K562 (cell line): ENCODE measurements around the gene NEIL1. TPM values are rescaled to one million over a fixed set of nuclear protein-coding genes. Genes with fewer than 3 reads are reported as not detected.

ENCODE experiments used
- ATAC-seq: fragments of 200-7000 bp; cut with Tn5 transposase; 3 replicates; pipeline ENCODE4 v1.9.1; 2020; ENCODE audit warnings: moderate library complexity
- BruUV-seq: library from RNA; stranded (reverse); fragments of 400-500 nt; replicated peaks from 2 replicates; lab custom pipeline; 2021; lab: Mats Ljungman, UMichigan
- CTCF ChIA-PET: fragments of 300-600 bp; formaldehyde crosslinking; extraction: SDS; loops from one replicate; lab custom pipeline; 2021; ENCODE audit warnings: low intra/inter-chr PET ratio; lab: Yijun Ruan, JAX
- POLR2A ChIA-PET: fragments of 300-600, 350-650 bp; sonication (Branson Sonifier 250); formaldehyde crosslinking; extraction: SDS; loops from one replicate; lab custom pipeline; 2021; ENCODE audit warnings: antibody characterized with exemption, inconsistent platforms; lab: Yijun Ruan, JAX
- DNase-seq, 4 experiments: peaks; one replicate each; pipeline versions ENCODE4 v3.0.0 to v3.0.0-alpha.2; 2011 to 2018; ENCODE audit warnings: low spot score in 3 of 4, mixed read lengths in 3 of 4; ENCODE audit errors: extremely low read depth in 1 of 4
- FAIRE-seq: peaks from 2 replicates; lab custom pipeline; 2011; peaks lifted over from hg19 to GRCh38; lab: Jason Lieb, UNC
- H2AFZ ChIP-seq: 2 replicates; pipeline ENCODE4 v1.6.0; 2011; ENCODE audit warnings: low read depth, low read length, control low read depth, inconsistent platforms
- H3K27ac ChIP-seq: fragments of 200-600 bp; 3 replicates; pipeline ENCODE4 v1.8.0; 2011; ENCODE audit warnings: low read depth, mild to moderate bottlenecking, control low read depth, inconsistent platforms, low read length, moderate library complexity, mixed read lengths; ENCODE audit errors: extremely low read depth
- H3K27me3 ChIP-seq, 2 experiments: fragments of 300-600 bp in 1 of 2; 2 replicates in 1 of 2; 3 replicates in 1 of 2; pipeline versions ENCODE4 v1.6.0 to v1.8.0; 2011; ENCODE audit warnings: inconsistent platforms in 2 of 2, low read length in 2 of 2, mild to moderate bottlenecking in 1 of 2, mixed read lengths in 1 of 2, moderate library complexity in 1 of 2; ENCODE audit not compliant: control insufficient read depth in 2 of 2, insufficient read depth in 2 of 2
- H3K36me3 ChIP-seq: fragments of 300-600 bp; 3 replicates; pipeline ENCODE4 v1.8.0; 2011; ENCODE audit warnings: mild to moderate bottlenecking, low read length, inconsistent platforms; ENCODE audit not compliant: control insufficient read depth, insufficient read depth
- H3K4me1 ChIP-seq, 2 experiments: fragments of 200-600 bp in 1 of 2; replicated peaks in 1 of 2; 2 replicates in 1 of 2; 3 replicates in 1 of 2; pipeline versions ENCODE4 v1.5.1 to v1.8.0; 2011; ENCODE audit warnings: inconsistent platforms in 2 of 2, low read length in 2 of 2, mild to moderate bottlenecking in 1 of 2, mixed read lengths in 1 of 2, moderate library complexity in 1 of 2; ENCODE audit not compliant: control insufficient read depth in 2 of 2, insufficient read depth in 2 of 2
- H3K4me2 ChIP-seq: 2 replicates; pipeline ENCODE4 v1.6.1; 2011; ENCODE audit warnings: low read length, control low read depth, inconsistent platforms, mixed read lengths; ENCODE audit not compliant: insufficient read depth
- H3K4me3 ChIP-seq: fragments of 200-600 bp; sonication (generic), shearing (Covaris generic); 2 replicates; pipeline ENCODE4 v1.5.1; 2016; ENCODE audit warnings: control low read depth, inconsistent platforms
- H3K79me2 ChIP-seq: fragments of 200-600 bp; 3 replicates; pipeline ENCODE4 v1.8.0; 2011; ENCODE audit warnings: low read length, inconsistent platforms; ENCODE audit not compliant: control insufficient read depth, insufficient read depth
- H3K9ac ChIP-seq, 2 experiments: 2 replicates each; pipeline versions ENCODE4 v1.6.0 to v1.6.1; 2011; ENCODE audit warnings: low read depth in 2 of 2, low read length in 2 of 2, control low read depth in 1 of 2, inconsistent platforms in 1 of 2, mild to moderate bottlenecking in 1 of 2, mixed read lengths in 1 of 2; ENCODE audit not compliant: insufficient read depth in 1 of 2
- H3K9me1 ChIP-seq: one replicate; pipeline ENCODE4 v1.6.0; 2011; ENCODE audit warnings: inconsistent platforms, mild to moderate bottlenecking, low read length, moderate library complexity; ENCODE audit not compliant: control insufficient read depth, insufficient read depth
- H3K9me3 ChIP-seq: replicated peaks from 2 replicates; pipeline ENCODE4 v1.5.1; 2011; ENCODE audit warnings: low read depth, low read length, inconsistent platforms; ENCODE audit not compliant: control insufficient read depth, insufficient read depth
- H4K20me1 ChIP-seq: replicated peaks from 2 replicates; pipeline ENCODE4 v1.6.1; 2011; ENCODE audit warnings: low read length, inconsistent platforms, mixed read lengths; ENCODE audit not compliant: control insufficient read depth, insufficient read depth
- ARID2 ChIP-seq: fragments of 450-650 bp; IDR thresholded peaks from 2 replicates; pipeline ENCODE4 v1.6.1; 2017; ENCODE audit warnings: antibody characterized with exemption, mild to moderate bottlenecking
- CCAR2 ChIP-seq: fragments of 200-400 bp; formaldehyde crosslinking; IDR thresholded peaks from 2 replicates; pipeline ENCODE4 v1.6.1; 2017; ENCODE audit warnings: mild to moderate bottlenecking, low read depth, low read length
- CHD4 ChIP-seq: fragments of 200-600 bp; sonication (generic); IDR thresholded peaks from 3 replicates; pipeline ENCODE4 v1.6.1; 2012; ENCODE audit warnings: low read depth, mild to moderate bottlenecking, mixed read lengths, low read length, inconsistent platforms; ENCODE audit not compliant: insufficient read depth, insufficient replicate concordance, poor library complexity, severe bottlenecking
- CSDE1 ChIP-seq, 2 experiments: fragments of 450-650 bp; IDR thresholded peaks; 2 replicates each; pipeline ENCODE4 v1.6.1; 2016; ENCODE audit warnings: mild to moderate bottlenecking in 1 of 2
- EWSR1 ChIP-seq: fragments of 450-650 bp; IDR thresholded peaks from 2 replicates; pipeline ENCODE4 v1.6.1; 2018; ENCODE audit warnings: borderline replicate concordance, mild to moderate bottlenecking, low read depth, moderate library complexity; ENCODE audit not compliant: partially characterized antibody
- GTF2E2 ChIP-seq: fragments of 200-800 bp; sonication (Bioruptor generic); IDR thresholded peaks from 2 replicates; pipeline ENCODE4 v1.6.1; 2016; ENCODE audit warnings: missing genetic modification characterization, missing compliant biosample characterization
- L3MBTL2 ChIP-seq: fragments of 450-650 bp; IDR thresholded peaks from 2 replicates; pipeline ENCODE4 v1.6.1; 2016; ENCODE audit warnings: mild to moderate bottlenecking, moderate library complexity
- LCOR ChIP-seq: sonication (generic); formaldehyde crosslinking; IDR thresholded peaks from 2 replicates; pipeline ENCODE4 v1.8.0; 2022; ENCODE audit warnings: mild to moderate bottlenecking, missing genetic modification reagents
- MAFG ChIP-seq: fragments of 450-650 bp; conservative IDR thresholded peaks from 2 replicates; pipeline ENCODE4 v1.6.1; 2016; ENCODE audit warnings: missing genetic modification characterization, missing compliant biosample characterization
- NCOA1 ChIP-seq: fragments of 450-650 bp; IDR thresholded peaks from 2 replicates; pipeline ENCODE4 v1.6.1; 2016; ENCODE audit warnings: low read depth
- NFIC ChIP-seq: fragments of 450-650 bp; IDR thresholded peaks from 2 replicates; pipeline ENCODE4 v1.6.1; 2017; ENCODE audit warnings: mild to moderate bottlenecking, inconsistent platforms
- NFXL1 ChIP-seq: fragments of 450-650 bp; formaldehyde crosslinking; IDR thresholded peaks from 2 replicates; pipeline ENCODE4 v1.4.0; 2021; ENCODE audit warnings: mild to moderate bottlenecking
- NR2C2 ChIP-seq, 2 experiments: fragments of 200-800 bp in 1 of 2; sonication (Bioruptor generic) in 1 of 2; sonication (generic) in 1 of 2; formaldehyde crosslinking in 1 of 2; IDR thresholded peaks; 2 replicates each; pipeline versions ENCODE4 v1.6.1 to v1.8.0; 2016 to 2022; ENCODE audit warnings: mild to moderate bottlenecking in 1 of 2, missing compliant biosample characterization in 1 of 2, missing genetic modification characterization in 1 of 2, missing genetic modification reagents in 1 of 2
- SUPT5H ChIP-seq: fragments of 450-650 bp; IDR thresholded peaks from 2 replicates; pipeline ENCODE4 v1.6.1; 2016
- TCF7 ChIP-seq: sonication (generic); IDR thresholded peaks from 2 replicates; pipeline ENCODE4 v1.6.1; 2016; ENCODE audit warnings: antibody characterized with exemption, borderline replicate concordance
- U2AF2 ChIP-seq: fragments of 200-400 bp; formaldehyde crosslinking; optimal IDR thresholded peaks from 2 replicates; pipeline ENCODE3; 2017; ENCODE audit warnings: low read depth, mild to moderate bottlenecking, low read length
- ZBTB2 ChIP-seq: fragments of 450-650 bp; IDR thresholded peaks from 2 replicates; pipeline ENCODE4 v1.6.1; 2016; ENCODE audit warnings: antibody characterized with exemption
- ZNF121 ChIP-seq: sonication (generic); formaldehyde crosslinking; conservative IDR thresholded peaks from 2 replicates; pipeline ENCODE4 v1.8.0; 2022; ENCODE audit warnings: missing genetic modification reagents
- ZNF316 ChIP-seq: fragments of 450-650 bp; IDR thresholded peaks from 2 replicates; pipeline ENCODE4 v1.6.1; 2016
- ZNF707 ChIP-seq: fragments of 250-450 bp; sonication (Bioruptor Pico); conservative IDR thresholded peaks from 2 replicates; pipeline ENCODE4 v1.8.0; 2022; ENCODE audit warnings: inconsistent platforms, mild to moderate bottlenecking, moderate library complexity
- WGBS: fragments of 100-300 bp; shearing (Covaris generic); methylation state at CpG from one replicate; pipeline ENCODE4 v1.1.6; 2016; ENCODE audit warnings: low coverage, mixed read lengths; ENCODE audit not compliant: insufficient coverage; ENCODE audit errors: missing lambda C conversion rate; 5-methylcytosine and 5-hydroxymethylcytosine counted together
- in situ Hi-C: fragments of 300-500 bp; cut with MboI; formaldehyde crosslinking; loops from 4 replicates; pipeline ENCODE4 v1.15.0; 2018; ENCODE audit warnings: inconsistent platforms, mixed read lengths
- intact Hi-C: fragments of 100-400 bp; cut with micrococcal nuclease; formaldehyde crosslinking; loops from 2 replicates; pipeline ENCODE4 v1.14.2; 2022
- polyA plus RNA-seq, 8 experiments: library from polyadenylated mRNA; depleted of rRNA in 4 of 8; stranded (reverse) in 5 of 8; unstranded in 3 of 8; fragments of >200 nt; fragmentation: Nextera tagmentation in 2 of 8; fragmentation: Illumina TruSeq in 1 of 8; extraction: Ambion mirVana in 2 of 8; extraction: Trizol in 1 of 8; gene quantifications; 2 replicates each; pipeline versions ENCODE4 v1.2.1 to v1.2.3, GENCODE V29; 2011 to 2014; ENCODE audit warnings: inconsistent platforms in 1 of 8, missing spikeins in 1 of 8
- total RNA-seq, 7 experiments: library from RNA; depleted of rRNA in 6 of 7; stranded (reverse); fragments of >200 nt in 6 of 7; fragmentation: Illumina TruSeq in 2 of 7; extraction: Trizol in 2 of 7; gene quantifications; 2 replicates each; pipeline versions ENCODE4 v1.2.1 to v1.2.3, GENCODE V29; 2011 to 2021; ENCODE audit warnings: low replicate concordance in 1 of 7
- TF ChIP-seq, protein P1 (sequence below): fragments of 250-450 bp; sonication (Bioruptor Pico); IDR thresholded peaks from 2 replicates; pipeline ENCODE4 v1.5.0; 2021; ENCODE audit warnings: mild to moderate bottlenecking, moderate library complexity

Gene NEIL1
- total and polyA plus RNA-seq, 9 of the 15 experiments (the other 6 are each of a cell fraction or from before 2014, with no cell fraction given) = 0.14 to 4.3 (median 2.4) TPM

GRCh38 chr15:75335313-75335704, 11.5 kb upstream of the NEIL1 start:
- Histone ChIP-seq H2AFZ (peak overlapping the region; percentile 95), H3K79me2 (peaks cover 11% of the 10 kb centered on the region), H4K20me1 (no peaks in the 10 kb centered on the region), H3K9ac (peak overlapping the region in 1 of 2 experiments; percentile 79; a peak in 2 of 4 replicates)
- ChIA-PET POLR2A (interaction anchor here (1.5 kb wide), 1 partner anchor 17 kb away, joined by 3 read pairs; no protein-coding TSS in a partner anchor), CTCF (no interaction called here)
- FAIRE-seq = peak; percentile 37
- BruUV-seq = TSS peak; percentile 95
- TF ChIP-seq, protein P1, sequence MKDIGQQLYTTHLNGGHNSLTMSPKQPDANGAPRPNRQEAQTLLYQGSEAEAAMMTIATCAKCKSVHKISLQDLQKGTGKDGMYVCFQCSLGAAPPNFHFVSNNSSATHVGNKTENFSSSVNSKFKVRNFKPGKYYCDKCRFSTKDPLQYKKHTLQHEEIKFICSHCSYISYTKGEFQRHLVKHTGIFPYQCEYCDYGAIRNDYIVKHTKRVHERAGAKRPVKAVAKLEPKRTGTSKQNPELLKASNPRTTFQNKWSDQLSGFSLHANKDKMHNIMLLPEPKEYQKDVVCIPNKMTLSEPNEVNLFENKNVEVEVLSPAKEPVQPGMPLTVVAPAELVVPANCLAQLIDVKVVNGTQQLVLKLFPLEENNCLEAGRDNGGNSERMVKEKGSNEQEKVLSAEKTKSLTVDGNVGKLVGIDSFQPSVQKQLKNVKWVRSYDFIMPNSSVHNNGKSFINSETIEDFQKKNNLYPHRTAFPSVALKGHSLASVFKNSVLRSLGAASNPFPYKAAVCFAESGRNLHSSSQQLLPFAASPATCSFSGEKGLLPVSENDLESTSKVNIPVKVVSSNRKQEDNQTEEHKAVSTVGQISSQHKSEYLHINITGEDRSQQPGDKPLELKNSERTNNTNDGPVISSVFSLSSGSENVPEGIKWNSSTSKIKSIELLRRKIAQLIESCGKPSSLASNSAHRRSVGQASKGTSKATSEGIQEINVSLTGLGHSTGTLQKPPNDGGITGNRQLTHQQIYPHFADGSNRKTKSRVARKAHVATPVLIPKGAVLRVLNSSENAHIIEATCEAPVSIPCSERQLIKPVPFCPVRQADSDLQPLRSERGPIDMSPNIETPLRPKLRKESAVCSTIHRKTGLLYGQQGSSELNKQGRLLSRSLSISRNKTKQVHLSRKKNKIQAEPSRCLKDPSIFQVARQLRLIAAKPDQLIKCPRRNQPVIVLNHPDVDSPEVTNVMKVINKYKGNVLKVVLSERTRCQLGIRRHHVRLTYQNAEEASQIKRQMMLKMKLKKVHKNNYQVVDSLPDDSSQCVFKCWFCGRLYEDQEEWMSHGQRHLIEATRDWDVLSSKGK (CRISPR knock-in tag) = no peak
- 0 out of 2 replicates have a peak, but pooled peaks have one; percentile 2 for TF ChIP-seq LCOR (CRISPR knock-in tag)
- no peak for TF ChIP-seq CHD4
- TF ChIP-seq U2AF2 = no peak
- no peak for TF ChIP-seq CCAR2
- TF ChIP-seq NR2C2 (CRISPR knock-in tag; IDR thresholded peaks at IDR 0.05) = no peak
- TF ChIP-seq NR2C2 (tag; IDR thresholded peaks at IDR 0.05) = 0 out of 2 replicates have a peak, but pooled peaks have one; percentile 2
- no peak for TF ChIP-seq ZNF707 (CRISPR knock-in tag)
- TF ChIP-seq ZNF121 (CRISPR knock-in tag) = no peak
- TF ChIP-seq ZNF316 = peak; percentile 25; the same call in 1 of the 2 replicates
- TF ChIP-seq MAFG (tag) = peak; percentile 29; the same call in 1 of the 2 replicates
- TF ChIP-seq L3MBTL2 = no peak
- TF ChIP-seq ARID2 = no peak
- no peak for TF ChIP-seq ZBTB2
- peak; percentile 79; the same call in 1 of the 2 replicates for TF ChIP-seq GTF2E2 (tag)
- no peak for TF ChIP-seq EWSR1
- no peak for TF ChIP-seq CSDE1 (IDR thresholded peaks at IDR 0.05)
- no peak for TF ChIP-seq SUPT5H
- no peak for TF ChIP-seq NFXL1
- no peak for TF ChIP-seq NFIC
- no peak for TF ChIP-seq NCOA1
- TF ChIP-seq TCF7 = no peak
- TF ChIP-seq, all 486 proteins: peak for 5
- no peaks in the 10 kb centered on the region for H3K9me1 ChIP-seq
- peak overlapping the region; percentile 75 for H3K27ac ChIP-seq
- H3K9me3 ChIP-seq = no peaks in the 10 kb centered on the region
- DNase-seq (no peak), ATAC-seq (no peak)
- H3K4me2 ChIP-seq = peak overlapping the region; percentile 90
- H3K4me1 ChIP-seq = peaks cover 10 to 14% of the 10 kb centered on the region in 2 experiments; a peak in 4 of 5 replicates
- no peaks in the 10 kb centered on the region for H3K27me3 ChIP-seq
- intact Hi-C loops = no loop called here
- H3K4me3 ChIP-seq = peak overlapping the region; percentile 64
- in situ Hi-C loops = no loop called here
- 32% methylated on average over 3 of the region's 3 CpGs for WGBS
- peaks cover 18% of the 10 kb centered on the region; the same call in 2 of the 3 replicates for H3K36me3 ChIP-seq
